T-helper 1 cell (primary cell): ENCODE measurements around the gene SMURF1.

Source experiments
- DNase-seq, 5 donors: peaks; one replicate each; pipeline ENCODE4 v3.0.0-alpha.2; 2012 to 2020

The SMURF1 gene

GRCh38 chr7:99141841-99142726, 1.8 kb downstream of the SMURF1 start:
- DNase-seq: peak; percentile 45 to 72 (median 63)

GRCh38 chr7:99141334-99141733, 2.6 kb downstream of the SMURF1 start:
- peak in 1 of 5 donors; percentile 6 for DNase-seq

GRCh38 chr7:99140813-99141212, 3.1 kb downstream of the SMURF1 start:
- DNase-seq: no peak

- no peak for DNase-seq
Measured at GRCh38 chr7:99139036-99139435, 4.9 kb downstream of the SMURF1 start.

- DNase-seq: no peak
Measured at GRCh38 chr7:99137411-99138180, 6.3 kb downstream of the SMURF1 start.

- DNase-seq: no peak
Measured at GRCh38 chr7:99135938-99136337, 8.0 kb downstream of the SMURF1 start.

GRCh38 chr7:99133766-99134564, 9.9 kb downstream of the SMURF1 start:
- DNase-seq: no peak

GRCh38 chr7:99132595-99133321, 11.2 kb downstream of the SMURF1 start:
- no peak for DNase-seq

GRCh38 chr7:99131290-99131689, 12.6 kb downstream of the SMURF1 start:
- DNase-seq: no peak

GRCh38 chr7:99129536-99129935, 14.4 kb downstream of the SMURF1 start:
- DNase-seq: no peak

GRCh38 chr7:99129001-99129400, 14.9 kb downstream of the SMURF1 start:
- no peak for DNase-seq

GRCh38 chr7:99128076-99128950, 15.6 kb downstream of the SMURF1 start:
- no peak for DNase-seq

- DNase-seq: no peak
Measured at GRCh38 chr7:99127636-99128035, 16.3 kb downstream of the SMURF1 start.

- no peak for DNase-seq
Measured at GRCh38 chr7:99126921-99127553, 16.9 kb downstream of the SMURF1 start.

GRCh38 chr7:99125505-99125865, 18.4 kb downstream of the SMURF1 start:
- DNase-seq: no peak

GRCh38 chr7:99124751-99125504, 19.0 kb downstream of the SMURF1 start:
- DNase-seq: no peak

- no peak for DNase-seq
Measured at GRCh38 chr7:99124236-99124635, 19.7 kb downstream of the SMURF1 start.

GRCh38 chr7:99123571-99124033, 20.3 kb downstream of the SMURF1 start:
- no peak for DNase-seq

GRCh38 chr7:99122762-99123161, 21.1 kb downstream of the SMURF1 start:
- DNase-seq: no peak

- no peak for DNase-seq
Measured at GRCh38 chr7:99121496-99122021, 22.3 kb downstream of the SMURF1 start.
